ENCODE measurements around the gene TLCD3A.

- TF ChIP-seq CTCF (conservative IDR thresholded peaks at IDR 0.05; ENCODE audit: low read length): no peak
- no peak for TF ChIP-seq EZH2phosphoT487 (IDR thresholded peaks at IDR 0.05; ENCODE audit: borderline replicate concordance)
Observed at GRCh38 chr17:767076-767475, 34.7 kb downstream of the TLCD3A start.

Data from Loucy (cell line).